SH-SY5Y (cell line): ENCODE data around the gene INF2.

Experiments used
- GATA2 ChIP-seq: IDR thresholded peaks from 2 replicates; pipeline ENCODE4 v1.6.1; 2011; ENCODE audit warnings: mild to moderate bottlenecking, low read depth, low read length
- GATA3 ChIP-seq: IDR thresholded peaks from 2 replicates; pipeline ENCODE4 v1.6.1; 2011; ENCODE audit warnings: low read depth, mild to moderate bottlenecking, low read length, moderate library complexity

DNA sequence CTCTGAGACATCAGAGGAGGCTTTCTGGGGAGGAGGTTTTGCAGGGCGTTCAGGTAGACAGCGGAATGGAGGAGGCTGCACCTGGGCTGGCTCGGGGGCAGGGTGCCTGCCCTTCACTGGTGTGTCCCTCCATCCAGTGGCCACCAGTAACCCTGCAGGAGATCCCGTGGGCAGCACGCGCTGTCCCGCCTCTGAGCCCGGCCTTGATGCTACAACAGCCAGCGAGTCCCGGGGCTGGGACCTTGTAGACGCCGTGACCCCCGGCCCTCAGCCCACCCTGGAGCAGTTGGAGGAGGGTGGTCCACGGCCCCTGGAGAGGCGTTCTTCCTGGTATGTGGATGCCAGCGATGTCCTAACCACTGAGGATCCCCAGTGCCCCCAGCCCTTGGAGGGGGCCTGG is 24.6 kb downstream of the INF2 start:
- TF ChIP-seq GATA2 (no peak), GATA3 (no peak)
